Keratinocyte (primary cell): ENCODE results near the gene IDH3A. TPM values are rescaled to one million over a fixed set of nuclear protein-coding genes. Genes with fewer than 3 reads are reported as not detected.

Source experiments
- DNase-seq: peaks from one replicate; pipeline ENCODE4 v3.0.0-alpha.2; 2011; ENCODE audit warnings: low read depth, missing footprints, low spot score
- FAIRE-seq: peaks from 2 replicates; lab custom pipeline; 2011; peaks lifted over from hg19 to GRCh38; lab: Jason Lieb, UNC
- H2AFZ ChIP-seq: 2 replicates; pipeline ENCODE4 v1.6.0; 2012; ENCODE audit warnings: low read length, control low read depth, inconsistent platforms; ENCODE audit not compliant: control insufficient read depth
- H3K27ac ChIP-seq: 2 replicates; pipeline ENCODE4 v1.5.1; 2011; ENCODE audit warnings: low read length; ENCODE audit not compliant: control insufficient read depth, insufficient read depth
- H3K27me3 ChIP-seq: 3 replicates; pipeline ENCODE4 v1.6.0; 2011; ENCODE audit warnings: low read length; ENCODE audit not compliant: control insufficient read depth, insufficient read depth; ENCODE audit errors: extremely low read depth
- H3K36me3 ChIP-seq, 2 experiments: 2 replicates in 1 of 2; 3 replicates in 1 of 2; pipeline ENCODE4 v1.5.1; 2011; ENCODE audit warnings: low read length in 2 of 2, mild to moderate bottlenecking in 1 of 2; ENCODE audit not compliant: control insufficient read depth in 2 of 2, insufficient read depth in 2 of 2; ENCODE audit errors: extremely low read depth in 1 of 2
- H3K4me1 ChIP-seq: 3 replicates; pipeline ENCODE4 v1.5.1; 2011; ENCODE audit warnings: low read length; ENCODE audit not compliant: control insufficient read depth, insufficient read depth; ENCODE audit errors: extremely low read depth
- H3K4me2 ChIP-seq: 3 replicates; pipeline ENCODE4 v1.6.0; 2011; ENCODE audit warnings: low read depth, low read length; ENCODE audit not compliant: control insufficient read depth, insufficient read depth; ENCODE audit errors: extremely low read depth
- H3K4me3 ChIP-seq, 3 experiments: fragments of 200-600 bp in 1 of 3; sonication (generic) in 1 of 3; 2 replicates in 2 of 3; 3 replicates in 1 of 3; pipeline ENCODE4 v1.5.1; 2011 to 2016; ENCODE audit warnings: low read length in 3 of 3, mild to moderate bottlenecking in 3 of 3, control low read depth in 2 of 3, inconsistent platforms in 1 of 3, low read depth in 1 of 3, mixed read lengths in 1 of 3, mixed run types in 1 of 3, moderate library complexity in 1 of 3; ENCODE audit not compliant: control insufficient read depth in 2 of 3, insufficient read depth in 2 of 3; ENCODE audit errors: extremely low read depth in 1 of 3
- H3K79me2 ChIP-seq: 2 replicates; pipeline ENCODE4 v1.6.0; 2012; ENCODE audit warnings: low read length; ENCODE audit not compliant: control insufficient read depth, insufficient read depth
- H3K9ac ChIP-seq: 3 replicates; pipeline ENCODE4 v1.6.0; 2011; ENCODE audit warnings: low read length; ENCODE audit not compliant: control insufficient read depth, insufficient read depth; ENCODE audit errors: extremely low read depth
- H3K9me1 ChIP-seq: 3 replicates; pipeline ENCODE4 v1.6.0; 2011; ENCODE audit warnings: low read length; ENCODE audit not compliant: control insufficient read depth, insufficient read depth; ENCODE audit errors: extremely low read depth
- H3K9me3 ChIP-seq: 2 replicates; pipeline ENCODE4 v1.5.1; 2012; ENCODE audit warnings: low read depth, low read length; ENCODE audit not compliant: control insufficient read depth
- H4K20me1 ChIP-seq: 3 replicates; pipeline ENCODE4 v1.6.0; 2011; ENCODE audit warnings: low read length; ENCODE audit not compliant: control insufficient read depth, insufficient read depth; ENCODE audit errors: extremely low read depth
- CTCF ChIP-seq, 3 experiments: IDR thresholded peaks in 1 of 3; conservative IDR thresholded peaks in 1 of 3; optimal IDR thresholded peaks in 1 of 3; 2 replicates in 2 of 3; 3 replicates in 1 of 3; pipeline versions ENCODE3 to v1.5.1; 2011; ENCODE audit warnings: low read length in 3 of 3, mild to moderate bottlenecking in 3 of 3, moderate library complexity in 2 of 3, control low read depth in 1 of 3, inconsistent platforms in 1 of 3; ENCODE audit not compliant: insufficient read depth in 2 of 3; ENCODE audit errors: extremely low read depth in 1 of 3
- EZH2 ChIP-seq: IDR thresholded peaks from one replicate; pipeline ENCODE4 v1.6.1; 2012; ENCODE audit warnings: inconsistent platforms, mild to moderate bottlenecking, low read length, moderate library complexity
- dilution Hi-C: fragments of 300-500 bp; cut with MboI; formaldehyde crosslinking; loops from one replicate; pipeline ENCODE4 v1.7.0; 2020; ENCODE audit warnings: low sequenced_read_pairs; ENCODE audit not compliant: extremely low pct_ligation_motif_present
- polyA plus RNA-seq, 5 experiments: library from polyadenylated mRNA; depleted of rRNA in 3 of 5; stranded (reverse) in 3 of 5; stranded (forward) in 1 of 5; unstranded in 1 of 5; fragments of >200 nt; gene quantifications; 1 replicate in 1 of 5; 2 replicates in 3 of 5; 3 replicates in 1 of 5; pipeline versions ENCODE4 v1.2.1 to v1.2.3, GENCODE V29; 2011 to 2012; ENCODE audit warnings: missing spikeins in 2 of 5, low read depth in 1 of 5, low replicate concordance in 1 of 5

The IDH3A gene
- polyA plus RNA-seq, 1 donor (not counting 4 experiments of a cell fraction or from before 2014, with no cell fraction given): 118 TPM

- Histone ChIP-seq H4K20me1 (no peaks in the 10 kb centered on the region), H3K9me1 (no peaks in the 10 kb centered on the region), H3K9me3 (no peaks in the 10 kb centered on the region), H3K4me1 (no peaks in the 10 kb centered on the region), H3K36me3 (no peaks in the 10 kb centered on the region), H3K4me2 (no peak overlapping the region), H3K9ac (no peak overlapping the region), H3K79me2 (no peaks in the 10 kb centered on the region), H3K27ac (no peak overlapping the region), H3K4me3 (no peak overlapping the region), H3K27me3 (no peaks in the 10 kb centered on the region), H2AFZ (no peak overlapping the region)
- TF ChIP-seq EZH2 (no peak), CTCF (optimal IDR thresholded peaks at IDR 0.05 in 1 of 3, IDR thresholded peaks at IDR 0.05 in 1 of 3, conservative IDR thresholded peaks at IDR 0.05 in 1 of 3; ENCODE audit: extremely low read depth in 1 of 3, insufficient read depth in 2 of 3, low read length in 3 of 3) (no peak)
- FAIRE-seq (no peak), DNase-seq (no peak)
- dilution Hi-C loops: no loop called here
Observed at GRCh38 chr15:78110096-78110495, 39.1 kb upstream of the IDH3A start.

GRCh38 chr15:78110916-78111475 is 38.2 kb upstream of the IDH3A start:
- Histone ChIP-seq H3K4me2 (no peak overlapping the region), H3K9ac (no peak overlapping the region), H3K9me1 (no peaks in the 10 kb centered on the region), H3K79me2 (no peaks in the 10 kb centered on the region), H3K36me3 (no peaks in the 10 kb centered on the region), H4K20me1 (no peaks in the 10 kb centered on the region), H3K9me3 (no peaks in the 10 kb centered on the region), H3K27ac (no peak overlapping the region), H3K27me3 (no peaks in the 10 kb centered on the region), H3K4me3 (no peak overlapping the region), H3K4me1 (no peaks in the 10 kb centered on the region), H2AFZ (no peak overlapping the region)
- dilution Hi-C loops: no loop called here
- no peak for DNase-seq
- TF ChIP-seq CTCF (optimal IDR thresholded peaks at IDR 0.05 in 1 of 3, IDR thresholded peaks at IDR 0.05 in 1 of 3, conservative IDR thresholded peaks at IDR 0.05 in 1 of 3; ENCODE audit: extremely low read depth in 1 of 3, insufficient read depth in 2 of 3, low read length in 3 of 3) (no peak), EZH2 (no peak)
- no peak for FAIRE-seq
